Measurements from ENCODE around the gene CNTF. TPM values are rescaled to one million over a fixed set of nuclear protein-coding genes. Genes with fewer than 3 reads are reported as not detected.

CNTF gene
- total and polyA plus RNA-seq, 10 of the 15 experiments (the other 5 are each of a cell fraction or from before 2014, with no cell fraction given): 0.16 to 2.3 (median 0.73) TPM

GRCh38 chr11:58573451-58574104, 48.9 kb upstream of the CNTF start (continued):
- TF ChIP-seq ZBTB40 (IDR thresholded peaks at IDR 0.05; ENCODE audit: borderline replicate concordance): no peak
- TF ChIP-seq POU2F2 (IDR thresholded peaks at IDR 0.05; ENCODE audit: borderline replicate concordance, low read depth, low read length): peak; percentile 21; the same call in 1 of the 3 replicates
- TF ChIP-seq GATAD2B (conservative IDR thresholded peaks at IDR 0.05; ENCODE audit: low read depth): peak; percentile 57
- no peak for TF ChIP-seq ZNF274 (IDR thresholded peaks at IDR 0.05; ENCODE audit: insufficient read depth, insufficient read length)
- peak in 1 of 2 experiments; percentile 49; a peak in 1 of 4 replicates for TF ChIP-seq CEBPB (IDR thresholded peaks at IDR 0.05; ENCODE audit: borderline replicate concordance in 1 of 2, low read depth in 2 of 2, low read length in 2 of 2)
- 0 out of 2 replicates have a peak, but pooled peaks have one; percentile 66 for TF ChIP-seq NBN (IDR thresholded peaks at IDR 0.05)
- TF ChIP-seq PBX3 (IDR thresholded peaks at IDR 0.05; ENCODE audit: insufficient replicate concordance, low read depth, low read length): no peak
- TF ChIP-seq TCF7 (IDR thresholded peaks at IDR 0.05; ENCODE audit: borderline replicate concordance): 0 out of 2 replicates have a peak, but pooled peaks have one; percentile 35
- TF ChIP-seq KAT2A (conservative IDR thresholded peaks at IDR 0.05; ENCODE audit: control insufficient read depth, low read depth, low read length): no peak
- no peak for TF ChIP-seq KDM1A (IDR thresholded peaks at IDR 0.05; ENCODE audit: borderline replicate concordance)
- TF ChIP-seq ZBED1 (IDR thresholded peaks at IDR 0.05; ENCODE audit: borderline replicate concordance): no peak
- peak; percentile 91 for TF ChIP-seq EED (IDR thresholded peaks at IDR 0.05; ENCODE audit: low read depth)
- TF ChIP-seq SKIL (IDR thresholded peaks at IDR 0.05; ENCODE audit: low read depth, poor library complexity, severe bottlenecking): peak; percentile 79
- no peak for TF ChIP-seq NFYB (IDR thresholded peaks at IDR 0.05; ENCODE audit: insufficient read depth, low read depth, low read length)
- TF ChIP-seq CEBPZ (IDR thresholded peaks at IDR 0.05; ENCODE audit: low read depth, low read length): no peak
- no peak for TF ChIP-seq RAD21 (IDR thresholded peaks at IDR 0.05; ENCODE audit: insufficient read depth, low read depth, low read length)
- TF ChIP-seq NR2F1 (conservative IDR thresholded peaks at IDR 0.05): peak; percentile 92
- TF ChIP-seq NFYA (IDR thresholded peaks at IDR 0.05; ENCODE audit: borderline replicate concordance, low read depth, low read length): no peak
- TF ChIP-seq SUZ12 (IDR thresholded peaks at IDR 0.05; ENCODE audit: unreplicated experiment): no peak

Measured in GM12878 (cell line).